Measurements from ENCODE around the gene TMEM81. TPM values are rescaled to one million over a fixed set of nuclear protein-coding genes. Genes with fewer than 3 reads are reported as not detected.

TMEM81 gene
- 1.3 and 1.5 TPM in 2 replicates for polyA plus RNA-seq (2013)

- no peak within 1 kb of the TSS for H2BK12ac ChIP-seq (ENCODE audit: low read length)
- peaks cover 10 to 20% of the 10 kb centered on the region in 2 experiments for H3K36me3 ChIP-seq (ENCODE audit: control insufficient read depth in 1 of 2, insufficient read depth in 2 of 2, low read length in 2 of 2)
- WGBS (ENCODE audit: extremely low coverage, insufficient coverage, insufficient read length): no CpG with 5 or more reads among the region's 2 CpGs
- no peak within 1 kb of the TSS for H4K12ac ChIP-seq (ENCODE audit: low read depth, low read length)
- H3K18ac ChIP-seq (ENCODE audit: low read length): no peak within 1 kb of the TSS
- H3K4me3 ChIP-seq (ENCODE audit: low read depth, low read length): no peak within 1 kb of the TSS
- no peaks in the 10 kb centered on the region for H3K9me3 ChIP-seq (ENCODE audit: insufficient read depth, low read depth, low read length)
- no peaks in the 10 kb centered on the region for H3K79me1 ChIP-seq (ENCODE audit: low read length)
- H4K8ac ChIP-seq (ENCODE audit: low read depth, low read length): no peak within 1 kb of the TSS
- H3K14ac ChIP-seq (ENCODE audit: low read length): no peak within 1 kb of the TSS
- no peak within 1 kb of the TSS for H2AK5ac ChIP-seq (ENCODE audit: low read length)
- H4K91ac ChIP-seq (ENCODE audit: low read depth, low read length): no peak within 1 kb of the TSS
- H3K27me3 ChIP-seq (ENCODE audit: insufficient read depth, low read length): no peaks in the 10 kb centered on the region
- H2AFZ ChIP-seq (ENCODE audit: insufficient read depth, low read length, poor library complexity): no peak within 1 kb of the TSS
- no peaks in the 10 kb centered on the region for H3K4me1 ChIP-seq (ENCODE audit: control insufficient read depth in 1 of 2, insufficient read depth in 2 of 2, low read length in 2 of 2)
- no peak within 1 kb of the TSS for H3K23ac ChIP-seq (ENCODE audit: low read length)
- H3K27ac ChIP-seq (ENCODE audit: low read depth, low read length): no peak within 1 kb of the TSS
- no peak within 1 kb of the TSS for H3K4me2 ChIP-seq (ENCODE audit: low read length)
- no peak within 1 kb of the TSS for H2BK5ac ChIP-seq (ENCODE audit: low read depth, low read length, poor library complexity)
- no peaks in the 10 kb centered on the region for H3K79me2 ChIP-seq (ENCODE audit: control insufficient read depth, insufficient read depth, low read length, poor library complexity)
- H3K4ac ChIP-seq (ENCODE audit: low read depth, low read length): no peak within 1 kb of the TSS
- H3K9ac ChIP-seq (ENCODE audit: low read length): no peak within 1 kb of the TSS
- DNase-seq: no peak
- H2BK120ac ChIP-seq (ENCODE audit: insufficient read depth, low read length, poor library complexity): no peak within 1 kb of the TSS
These were observed at the start of gene TMEM81 for GRCh38 chr1:205084360-205084759. TSS of gene TMEM81 (minus strand) at chr1:205084460. CDS start at chr1:205084320, 140 bp downstream.

GRCh38 chr1:205133287-205133686 is 49.0 kb upstream of the TMEM81 start:
- Histone ChIP-seq H2BK120ac (ENCODE audit: insufficient read depth, low read length, poor library complexity) (no peak overlapping the region), H3K36me3 (ENCODE audit: control insufficient read depth in 1 of 2, insufficient read depth in 2 of 2, low read length in 2 of 2) (no peaks in the 10 kb centered on the region), H3K9ac (ENCODE audit: low read length) (no peak overlapping the region), H3K4me1 (ENCODE audit: control insufficient read depth in 1 of 2, insufficient read depth in 2 of 2, low read length in 2 of 2) (no peaks in the 10 kb centered on the region), H3K14ac (ENCODE audit: low read length) (no peak overlapping the region), H2AFZ (ENCODE audit: insufficient read depth, low read length, poor library complexity) (no peak overlapping the region), H3K4me2 (ENCODE audit: low read length) (no peak overlapping the region), H3K9me3 (ENCODE audit: insufficient read depth, low read depth, low read length) (no peaks in the 10 kb centered on the region), H4K12ac (ENCODE audit: low read depth, low read length) (no peak overlapping the region), H3K79me1 (ENCODE audit: low read length) (no peaks in the 10 kb centered on the region), H2AK5ac (ENCODE audit: low read length) (no peak overlapping the region), H3K4ac (ENCODE audit: low read depth, low read length) (no peak overlapping the region), H2BK5ac (ENCODE audit: low read depth, low read length, poor library complexity) (no peak overlapping the region), H3K27ac (ENCODE audit: low read depth, low read length) (no peak overlapping the region), H3K23ac (ENCODE audit: low read length) (no peak overlapping the region), H3K27me3 (ENCODE audit: insufficient read depth, low read length) (no peaks in the 10 kb centered on the region), H4K91ac (ENCODE audit: low read depth, low read length) (no peak overlapping the region), H3K18ac (ENCODE audit: low read length) (no peak overlapping the region), H3K4me3 (ENCODE audit: low read depth, low read length) (no peak overlapping the region), H4K8ac (ENCODE audit: low read depth, low read length) (no peak overlapping the region), H3K79me2 (ENCODE audit: control insufficient read depth, insufficient read depth, low read length, poor library complexity) (no peaks in the 10 kb centered on the region), H2BK12ac (ENCODE audit: low read length) (no peak overlapping the region)
- no peak for DNase-seq
- no CpG with 5 or more reads among the region's 1 CpG for WGBS (ENCODE audit: extremely low coverage, insufficient coverage, insufficient read length)

- Histone ChIP-seq H3K27me3 (ENCODE audit: insufficient read depth, low read length) (no peaks in the 10 kb centered on the region), H3K9me3 (ENCODE audit: insufficient read depth, low read depth, low read length) (no peaks in the 10 kb centered on the region), H3K79me2 (ENCODE audit: control insufficient read depth, insufficient read depth, low read length, poor library complexity) (no peaks in the 10 kb centered on the region), H3K18ac (ENCODE audit: low read length) (no peak overlapping the region), H2AK5ac (ENCODE audit: low read length) (no peak overlapping the region), H2BK12ac (ENCODE audit: low read length) (no peak overlapping the region), H3K9ac (ENCODE audit: low read length) (no peak overlapping the region), H2BK120ac (ENCODE audit: insufficient read depth, low read length, poor library complexity) (no peak overlapping the region), H4K8ac (ENCODE audit: low read depth, low read length) (no peak overlapping the region), H4K91ac (ENCODE audit: low read depth, low read length) (no peak overlapping the region), H3K79me1 (ENCODE audit: low read length) (no peaks in the 10 kb centered on the region), H3K4me3 (ENCODE audit: low read depth, low read length) (no peak overlapping the region), H3K14ac (ENCODE audit: low read length) (no peak overlapping the region), H4K12ac (ENCODE audit: low read depth, low read length) (no peak overlapping the region), H3K4me1 (ENCODE audit: control insufficient read depth in 1 of 2, insufficient read depth in 2 of 2, low read length in 2 of 2) (no peaks in the 10 kb centered on the region), H3K4ac (ENCODE audit: low read depth, low read length) (no peak overlapping the region), H3K27ac (ENCODE audit: low read depth, low read length) (no peak overlapping the region), H3K23ac (ENCODE audit: low read length) (no peak overlapping the region), H3K36me3 (ENCODE audit: control insufficient read depth in 1 of 2, insufficient read depth in 2 of 2, low read length in 2 of 2) (no peaks in the 10 kb centered on the region), H2BK5ac (ENCODE audit: low read depth, low read length, poor library complexity) (no peak overlapping the region), H3K4me2 (ENCODE audit: low read length) (no peak overlapping the region), H2AFZ (ENCODE audit: insufficient read depth, low read length, poor library complexity) (no peak overlapping the region)
- no CpG with 5 or more reads among the region's 4 CpGs for WGBS (ENCODE audit: extremely low coverage, insufficient coverage, insufficient read length)
- no peak for DNase-seq
These were observed 45.3 kb upstream of the TMEM81 start for GRCh38 chr1:205129447-205130029.

GRCh38 chr1:205128050-205128449 is 43.8 kb upstream of the TMEM81 start:
- Histone ChIP-seq H2BK120ac (ENCODE audit: insufficient read depth, low read length, poor library complexity) (no peak overlapping the region), H2AFZ (ENCODE audit: insufficient read depth, low read length, poor library complexity) (no peak overlapping the region), H3K14ac (ENCODE audit: low read length) (no peak overlapping the region), H3K4me1 (ENCODE audit: control insufficient read depth in 1 of 2, insufficient read depth in 2 of 2, low read length in 2 of 2) (no peaks in the 10 kb centered on the region), H3K79me1 (ENCODE audit: low read length) (no peaks in the 10 kb centered on the region), H4K91ac (ENCODE audit: low read depth, low read length) (no peak overlapping the region), H3K79me2 (ENCODE audit: control insufficient read depth, insufficient read depth, low read length, poor library complexity) (no peaks in the 10 kb centered on the region), H3K9me3 (ENCODE audit: insufficient read depth, low read depth, low read length) (no peaks in the 10 kb centered on the region), H3K4ac (ENCODE audit: low read depth, low read length) (no peak overlapping the region), H4K12ac (ENCODE audit: low read depth, low read length) (no peak overlapping the region), H2AK5ac (ENCODE audit: low read length) (no peak overlapping the region), H3K27me3 (ENCODE audit: insufficient read depth, low read length) (no peaks in the 10 kb centered on the region), H3K36me3 (ENCODE audit: control insufficient read depth in 1 of 2, insufficient read depth in 2 of 2, low read length in 2 of 2) (no peaks in the 10 kb centered on the region), H2BK12ac (ENCODE audit: low read length) (no peak overlapping the region), H3K18ac (ENCODE audit: low read length) (no peak overlapping the region), H3K9ac (ENCODE audit: low read length) (no peak overlapping the region), H3K4me3 (ENCODE audit: low read depth, low read length) (no peak overlapping the region), H3K23ac (ENCODE audit: low read length) (no peak overlapping the region), H2BK5ac (ENCODE audit: low read depth, low read length, poor library complexity) (no peak overlapping the region), H3K27ac (ENCODE audit: low read depth, low read length) (no peak overlapping the region), H3K4me2 (ENCODE audit: low read length) (no peak overlapping the region), H4K8ac (ENCODE audit: low read depth, low read length) (no peak overlapping the region)
- DNase-seq: no peak
- no CpG with 5 or more reads among the region's 2 CpGs for WGBS (ENCODE audit: extremely low coverage, insufficient coverage, insufficient read length)

Measured in trophoblast cell (in vitro differentiated cells and primary cell).